Right hindlimb (tissue), 1 donor: ENCODE measurements around the gene AXL.
"Not testable (repeated sequence)": the region's sequence is repeated elsewhere in the genome, so short reads cannot be mapped to it uniquely, and the experiment has no call there.

Experiments used
- DNase-seq: peaks from one replicate; pipeline ENCODE4 v3.0.0-alpha.2; 2018

AXL gene

GRCh38 chr19:41288673-41289530 lies 69.9 kb downstream of the AXL start:
- no peak for DNase-seq

GRCh38 chr19:41289814-41290213 lies 70.8 kb downstream of the AXL start:
- not testable (repeated sequence) for DNase-seq

- DNase-seq = no peak
Observed at GRCh38 chr19:41294393-41294792, 75.4 kb downstream of the AXL start.

GRCh38 chr19:41295499-41295898 lies 76.5 kb downstream of the AXL start:
- no peak for DNase-seq

GRCh38 chr19:41296433-41296871 lies 77.4 kb downstream of the AXL start:
- DNase-seq = no peak

GRCh38 chr19:41297628-41298347 lies 78.8 kb downstream of the AXL start:
- DNase-seq = no peak

GRCh38 chr19:41298348-41298964 lies 79.4 kb downstream of the AXL start:
- DNase-seq = peak; percentile 94

GRCh38 chr19:41299046-41299754 lies 80.2 kb downstream of the AXL start:
- peak; percentile 34 for DNase-seq

GRCh38 chr19:41299755-41300089 lies 80.7 kb downstream of the AXL start:
- peak; percentile 67 for DNase-seq

- DNase-seq = no peak
Observed at GRCh38 chr19:41300555-41300954, 81.5 kb downstream of the AXL start.

GRCh38 chr19:41302624-41303351 lies 83.8 kb downstream of the AXL start:
- no peak for DNase-seq

- no peak for DNase-seq
Observed at GRCh38 chr19:41303954-41304353, 84.9 kb downstream of the AXL start.

GRCh38 chr19:41304706-41305483 lies 85.9 kb downstream of the AXL start:
- no peak for DNase-seq

- no peak for DNase-seq
Observed at GRCh38 chr19:41305927-41306793, 87.1 kb downstream of the AXL start.

- no peak for DNase-seq
Observed at GRCh38 chr19:41307090-41307875, 88.3 kb downstream of the AXL start.

- DNase-seq = peak; percentile 60
Observed at GRCh38 chr19:41307954-41308449, 89.0 kb downstream of the AXL start.

- DNase-seq = peak; percentile 92
Observed at GRCh38 chr19:41308450-41309179, 89.6 kb downstream of the AXL start.

GRCh38 chr19:41309180-41310032 lies 90.4 kb downstream of the AXL start:
- DNase-seq = no peak
